ENCODE measurements around the gene FAM89B.
A peak's percentile ranks its signal among the peaks of the same experiment; 100 is the strongest.

Gene FAM89B

DNA sequence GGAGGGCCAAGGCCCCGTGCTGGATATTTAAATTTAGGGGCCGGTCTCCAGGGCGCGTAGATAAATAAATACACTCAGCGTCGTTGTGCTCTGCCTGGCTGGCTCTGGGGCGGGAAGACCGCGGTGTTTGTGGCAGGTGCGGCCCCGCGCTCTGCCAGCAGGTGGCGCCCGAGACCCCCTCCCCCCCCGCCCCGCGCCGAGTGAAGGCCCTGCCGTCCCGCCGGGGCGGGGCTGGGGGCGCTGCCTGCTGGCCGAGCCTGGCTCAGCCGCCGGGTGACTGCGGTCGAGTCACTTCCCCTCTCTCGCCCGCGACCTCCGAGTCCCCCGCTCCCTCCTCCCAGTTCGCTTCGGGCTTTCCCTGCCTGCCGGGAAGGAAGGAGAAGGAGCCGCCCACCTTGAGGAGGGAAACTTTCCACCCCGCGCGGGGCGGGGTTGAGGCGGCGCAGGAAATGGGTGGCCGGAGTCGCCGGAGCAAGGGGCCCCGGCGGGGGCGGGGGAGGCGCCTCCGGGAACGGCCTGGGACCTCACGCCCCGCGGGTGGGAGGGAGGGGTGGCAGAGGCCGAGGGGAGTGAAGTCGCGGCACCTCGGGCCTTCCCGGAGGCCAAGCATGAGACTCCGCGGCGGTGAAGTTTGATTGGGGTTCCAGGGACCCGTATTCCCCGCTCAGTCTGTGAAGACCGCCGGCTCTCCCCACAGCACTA lies 1.9 kb downstream of the FAM89B start:
- Histone ChIP-seq H3K27me3 (ENCODE audit: insufficient read depth, low read length) (no peaks in the 10 kb centered on the region), H3K18ac (ENCODE audit: low read length) (peak overlapping the region; percentile 46), H3K14ac (ENCODE audit: low read length) (peak overlapping the region; percentile 70), H3K23ac (ENCODE audit: low read length) (no peak overlapping the region), H2BK12ac (ENCODE audit: low read length) (no peak overlapping the region), H2BK120ac (ENCODE audit: insufficient read depth, low read length, poor library complexity) (no peak overlapping the region), H3K36me3 (ENCODE audit: control insufficient read depth in 1 of 2, insufficient read depth in 2 of 2, low read length in 2 of 2) (peaks cover 8 to 14% of the 10 kb centered on the region in 2 experiments), H2BK5ac (ENCODE audit: low read depth, low read length, poor library complexity) (peak overlapping the region; percentile 27), H3K79me2 (ENCODE audit: control insufficient read depth, insufficient read depth, low read length, poor library complexity) (peaks cover 19% of the 10 kb centered on the region), H3K27ac (ENCODE audit: low read depth, low read length) (peak overlapping the region; percentile 67), H3K79me1 (ENCODE audit: low read length) (peaks cover 26% of the 10 kb centered on the region), H4K12ac (ENCODE audit: low read depth, low read length) (no peak overlapping the region), H3K4me1 (ENCODE audit: control insufficient read depth in 1 of 2, insufficient read depth in 2 of 2, low read length in 2 of 2) (peaks cover 38 to 39% of the 10 kb centered on the region in 2 experiments), H3K9me3 (ENCODE audit: insufficient read depth, low read depth, low read length) (no peaks in the 10 kb centered on the region), H3K4ac (ENCODE audit: low read depth, low read length) (peak overlapping the region; percentile 1), H2AFZ (ENCODE audit: insufficient read depth, low read length, poor library complexity) (no peak overlapping the region), H4K8ac (ENCODE audit: low read depth, low read length) (peak overlapping the region; percentile 78), H3K4me2 (ENCODE audit: low read length) (peak overlapping the region; percentile 87), H4K91ac (ENCODE audit: low read depth, low read length) (peak overlapping the region; percentile 39), H3K4me3 (ENCODE audit: low read depth, low read length) (no peak overlapping the region), H3K9ac (ENCODE audit: low read length) (no peak overlapping the region), H2AK5ac (ENCODE audit: low read length) (no peak overlapping the region)
- WGBS (ENCODE audit: extremely low coverage, insufficient coverage, insufficient read length), result no CpG with 5 or more reads among the region's 67 CpGs
- peak; percentile 85 to 86 for DNase-seq

GRCh38 chr11:65574811-65575567 lies 2.7 kb downstream of the FAM89B start:
- no CpG with 5 or more reads among the region's 28 CpGs for WGBS (ENCODE audit: extremely low coverage, insufficient coverage, insufficient read length)
- peak overlapping the region; percentile 27 for H2BK5ac ChIP-seq (ENCODE audit: low read depth, low read length, poor library complexity)

GRCh38 chr11:65575568-65576231 lies 3.4 kb downstream of the FAM89B start, which contains the start of gene EHBP1L1:
Gene EHBP1L1, plus strand, starts transcription at chr11:65576053. Its CDS starts 250 bp downstream, at chr11:65576303.
- Histone ChIP-seq H3K4ac (ENCODE audit: low read depth, low read length) (peak within 1 kb of the TSS; percentile 71), H2BK5ac (ENCODE audit: low read depth, low read length, poor library complexity) (peak within 1 kb of the TSS; percentile 2), H3K18ac (ENCODE audit: low read length) (peak within 1 kb of the TSS; percentile 78), H4K91ac (ENCODE audit: low read depth, low read length) (peak within 1 kb of the TSS; percentile 77), H3K9ac (ENCODE audit: low read length) (peak within 1 kb of the TSS; percentile 14), H2AK5ac (ENCODE audit: low read length) (peak within 1 kb of the TSS; percentile 71), H3K36me3 (ENCODE audit: control insufficient read depth in 1 of 2, insufficient read depth in 2 of 2, low read length in 2 of 2) (peaks cover 21 to 24% of the 10 kb centered on the region in 2 experiments), H2AFZ (ENCODE audit: insufficient read depth, low read length, poor library complexity) (peak within 1 kb of the TSS; percentile 56), H2BK120ac (ENCODE audit: insufficient read depth, low read length, poor library complexity) (peak within 1 kb of the TSS; percentile 58), H2BK12ac (ENCODE audit: low read length) (peak within 1 kb of the TSS; percentile 44), H3K4me2 (ENCODE audit: low read length) (peak within 1 kb of the TSS; percentile 71), H3K79me2 (ENCODE audit: control insufficient read depth, insufficient read depth, low read length, poor library complexity) (peaks cover 10% of the 10 kb centered on the region), H3K4me1 (ENCODE audit: control insufficient read depth in 1 of 2, insufficient read depth in 2 of 2, low read length in 2 of 2) (peaks cover 37 to 40% of the 10 kb centered on the region in 2 experiments), H3K27me3 (ENCODE audit: insufficient read depth, low read length) (no peaks in the 10 kb centered on the region), H3K23ac (ENCODE audit: low read length) (no peak within 1 kb of the TSS), H4K8ac (ENCODE audit: low read depth, low read length) (peak within 1 kb of the TSS; percentile 79), H3K14ac (ENCODE audit: low read length) (peak within 1 kb of the TSS; percentile 90), H3K27ac (ENCODE audit: low read depth, low read length) (no peak within 1 kb of the TSS), H3K9me3 (ENCODE audit: insufficient read depth, low read depth, low read length) (no peaks in the 10 kb centered on the region), H4K12ac (ENCODE audit: low read depth, low read length) (peak within 1 kb of the TSS; percentile 91), H3K79me1 (ENCODE audit: low read length) (peaks cover 16% of the 10 kb centered on the region), H3K4me3 (ENCODE audit: low read depth, low read length) (peak within 1 kb of the TSS; percentile 72)
- WGBS (ENCODE audit: extremely low coverage, insufficient coverage, insufficient read length), result no CpG with 5 or more reads among the region's 69 CpGs
- DNase-seq, result peak in 1 of 2 donors; percentile 53

More at GRCh38 chr11:65574811-65575567, 2.7 kb downstream of the FAM89B start:
- H2AK5ac ChIP-seq (ENCODE audit: low read length), result peak overlapping the region; percentile 71
- peaks cover 37% of the 10 kb centered on the region in 2 experiments for H3K4me1 ChIP-seq (ENCODE audit: control insufficient read depth in 1 of 2, insufficient read depth in 2 of 2, low read length in 2 of 2)
- H4K91ac ChIP-seq (ENCODE audit: low read depth, low read length), result peak overlapping the region; percentile 39
- peak overlapping the region; percentile 68 for H3K4me2 ChIP-seq (ENCODE audit: low read length)
- H3K9me3 ChIP-seq (ENCODE audit: insufficient read depth, low read depth, low read length), result no peaks in the 10 kb centered on the region
- peak overlapping the region; percentile 67 for H3K27ac ChIP-seq (ENCODE audit: low read depth, low read length)
- H2BK12ac ChIP-seq (ENCODE audit: low read length), result peak overlapping the region; percentile 8
- no peak overlapping the region for H2BK120ac ChIP-seq (ENCODE audit: insufficient read depth, low read length, poor library complexity)
- H3K18ac ChIP-seq (ENCODE audit: low read length), result peak overlapping the region; percentile 46
- H4K8ac ChIP-seq (ENCODE audit: low read depth, low read length), result peak overlapping the region; percentile 67
- peak overlapping the region; percentile 63 for H3K4me3 ChIP-seq (ENCODE audit: low read depth, low read length)
- no peak overlapping the region for H3K4ac ChIP-seq (ENCODE audit: low read depth, low read length)
- H3K9ac ChIP-seq (ENCODE audit: low read length), result no peak overlapping the region
- peaks cover 15 to 17% of the 10 kb centered on the region in 2 experiments for H3K36me3 ChIP-seq (ENCODE audit: control insufficient read depth in 1 of 2, insufficient read depth in 2 of 2, low read length in 2 of 2)
- no peaks in the 10 kb centered on the region for H3K27me3 ChIP-seq (ENCODE audit: insufficient read depth, low read length)
- H4K12ac ChIP-seq (ENCODE audit: low read depth, low read length), result peak overlapping the region; percentile 81
- peaks cover 20% of the 10 kb centered on the region for H3K79me1 ChIP-seq (ENCODE audit: low read length)
- H2AFZ ChIP-seq (ENCODE audit: insufficient read depth, low read length, poor library complexity), result no peak overlapping the region
- H3K79me2 ChIP-seq (ENCODE audit: control insufficient read depth, insufficient read depth, low read length, poor library complexity), result peaks cover 14% of the 10 kb centered on the region
- peak in 1 of 2 donors; percentile 61 for DNase-seq
- peak overlapping the region; percentile 70 for H3K14ac ChIP-seq (ENCODE audit: low read length)
- no peak overlapping the region for H3K23ac ChIP-seq (ENCODE audit: low read length)

DNA sequence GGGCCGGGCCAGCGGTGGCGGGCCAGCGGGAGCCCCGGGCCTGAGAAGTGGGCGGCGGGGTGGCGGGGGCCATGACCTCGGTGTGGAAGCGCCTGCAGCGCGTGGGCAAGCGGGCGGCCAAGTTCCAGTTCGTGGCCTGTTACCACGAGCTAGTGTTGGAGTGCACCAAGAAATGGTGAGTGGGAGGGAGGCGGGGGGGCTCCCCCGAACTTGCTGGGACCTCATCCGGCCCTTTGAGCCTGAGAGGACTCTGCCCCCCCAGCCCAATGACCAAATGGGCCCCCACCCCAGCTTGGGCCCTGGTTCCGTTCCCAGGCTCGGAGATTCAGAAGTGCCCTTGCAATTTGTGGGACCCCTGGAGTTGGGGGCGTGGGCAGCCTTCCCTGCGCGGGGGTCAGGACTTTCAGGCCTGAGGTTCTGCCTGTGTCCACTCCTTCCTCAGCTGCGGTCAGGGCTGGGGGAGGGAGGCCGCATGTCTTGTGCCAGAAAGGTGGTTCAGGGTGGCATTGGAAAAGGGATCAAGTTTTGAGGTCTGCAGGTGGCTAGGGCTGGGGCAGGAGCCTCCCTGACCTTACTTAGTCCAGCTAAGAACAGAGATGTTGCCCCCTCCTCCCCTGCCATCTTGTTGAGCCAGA lies 4.0 kb downstream of the FAM89B start:
- peak overlapping the region; percentile 71 for H3K4ac ChIP-seq (ENCODE audit: low read depth, low read length)
- H4K12ac ChIP-seq (ENCODE audit: low read depth, low read length), result peak overlapping the region; percentile 91
- H3K14ac ChIP-seq (ENCODE audit: low read length), result peak overlapping the region; percentile 90
- peak overlapping the region; percentile 79 for H4K8ac ChIP-seq (ENCODE audit: low read depth, low read length)
- WGBS (ENCODE audit: extremely low coverage, insufficient coverage, insufficient read length), result no CpG with 5 or more reads among the region's 26 CpGs
- H2BK5ac ChIP-seq (ENCODE audit: low read depth, low read length, poor library complexity), result no peak overlapping the region
- H3K4me3 ChIP-seq (ENCODE audit: low read depth, low read length), result peak overlapping the region; percentile 72
- peak overlapping the region; percentile 77 for H4K91ac ChIP-seq (ENCODE audit: low read depth, low read length)
- H3K9ac ChIP-seq (ENCODE audit: low read length), result no peak overlapping the region
- peak overlapping the region; percentile 61 for H2AK5ac ChIP-seq (ENCODE audit: low read length)
- H3K4me1 ChIP-seq (ENCODE audit: control insufficient read depth in 1 of 2, insufficient read depth in 2 of 2, low read length in 2 of 2), result peaks cover 32 to 34% of the 10 kb centered on the region in 2 experiments
- H3K18ac ChIP-seq (ENCODE audit: low read length), result peak overlapping the region; percentile 78
- peak overlapping the region; percentile 71 for H3K4me2 ChIP-seq (ENCODE audit: low read length)
- H3K27ac ChIP-seq (ENCODE audit: low read depth, low read length), result no peak overlapping the region
- peak overlapping the region; percentile 8 for H2BK12ac ChIP-seq (ENCODE audit: low read length)
- peak overlapping the region; percentile 39 for H2BK120ac ChIP-seq (ENCODE audit: insufficient read depth, low read length, poor library complexity)
- no peaks in the 10 kb centered on the region for H3K9me3 ChIP-seq (ENCODE audit: insufficient read depth, low read depth, low read length)
- H3K79me1 ChIP-seq (ENCODE audit: low read length), result peaks cover 16% of the 10 kb centered on the region
- no peaks in the 10 kb centered on the region for H3K27me3 ChIP-seq (ENCODE audit: insufficient read depth, low read length)
- H3K23ac ChIP-seq (ENCODE audit: low read length), result no peak overlapping the region
- peaks cover 23% of the 10 kb centered on the region in 2 experiments for H3K36me3 ChIP-seq (ENCODE audit: control insufficient read depth in 1 of 2, insufficient read depth in 2 of 2, low read length in 2 of 2)
- peak overlapping the region; percentile 56 for H2AFZ ChIP-seq (ENCODE audit: insufficient read depth, low read length, poor library complexity)
- peaks cover 10% of the 10 kb centered on the region for H3K79me2 ChIP-seq (ENCODE audit: control insufficient read depth, insufficient read depth, low read length, poor library complexity)
- DNase-seq, result no peak

All from trophoblast cell (in vitro differentiated cells and primary cell).